Mesothelial cell of epicardium (in vitro differentiated cells): ENCODE data around the gene RHOB. TPM values are rescaled to one million over a fixed set of nuclear protein-coding genes. Genes with fewer than 3 reads are reported as not detected.

Experiments
- DNase-seq, 2 experiments: peaks; one replicate each; pipeline ENCODE4 v3.0.0; 2021; ENCODE audit warnings: low spot score in 2 of 2; ENCODE audit not compliant: unreplicated experiment in 2 of 2
- H3K27ac Mint-ChIP-seq: 2 replicates; pipeline ENCODE4 v1.8.0; 2021; ENCODE audit warnings: mixed read lengths
- H3K27me3 Mint-ChIP-seq: 2 replicates; pipeline ENCODE4 v1.8.0; 2021; ENCODE audit warnings: low read depth, mixed read lengths
- H3K36me3 Mint-ChIP-seq: 2 replicates; pipeline ENCODE4 v1.8.0; 2021; ENCODE audit warnings: mixed read lengths
- H3K4me1 Mint-ChIP-seq: 2 replicates; pipeline ENCODE4 v1.8.0; 2021; ENCODE audit warnings: mixed read lengths
- H3K4me3 Mint-ChIP-seq: 2 replicates; pipeline ENCODE4 v1.8.0; 2021; ENCODE audit warnings: mild to moderate bottlenecking, moderate library complexity, mixed read lengths
- H3K9me3 Mint-ChIP-seq: 2 replicates; pipeline ENCODE4 v1.8.0; 2021; ENCODE audit warnings: mixed read lengths
- CTCF ChIP-seq: fragments of 200-600 bp; sonication (generic); IDR thresholded peaks from one replicate; pipeline ENCODE4 v1.5.0; 2021; ENCODE audit warnings: antibody characterized with exemption; ENCODE audit not compliant: unreplicated experiment
- total RNA-seq: library from RNA; stranded (reverse); gene quantifications from 3 replicates; pipeline ENCODE4 v1.2.1, GENCODE V29; 2021

RHOB gene
- total RNA-seq, 1 donor from 2014 or later: 85.9 TPM

GRCh38 chr2:20431301-20431698 is 15.6 kb upstream of the RHOB start:
- H3K27me3 Mint-ChIP-seq: peaks cover 4% of the 10 kb centered on the region
- H3K36me3 Mint-ChIP-seq: no peaks in the 10 kb centered on the region
- no peak overlapping the region for H3K4me3 Mint-ChIP-seq
- H3K4me1 Mint-ChIP-seq: no peaks in the 10 kb centered on the region
- no peaks in the 10 kb centered on the region for H3K9me3 Mint-ChIP-seq
- no peak overlapping the region for H3K27ac Mint-ChIP-seq
- no peak for DNase-seq
- TF ChIP-seq CTCF: no peak

- no peak for DNase-seq
- Mint-ChIP-seq H3K4me1 (no peaks in the 10 kb centered on the region), H3K27me3 (peaks cover 4% of the 10 kb centered on the region), H3K4me3 (no peak overlapping the region), H3K27ac (no peak overlapping the region), H3K36me3 (no peaks in the 10 kb centered on the region), H3K9me3 (no peaks in the 10 kb centered on the region)
- no peak for TF ChIP-seq CTCF
Measured at GRCh38 chr2:20431772-20432171, 15.1 kb upstream of the RHOB start.

GRCh38 chr2:20432714-20433113 is 14.2 kb upstream of the RHOB start:
- Mint-ChIP-seq H3K27ac (no peak overlapping the region), H3K4me3 (no peak overlapping the region), H3K36me3 (no peaks in the 10 kb centered on the region), H3K27me3 (peaks cover 4% of the 10 kb centered on the region), H3K4me1 (no peaks in the 10 kb centered on the region), H3K9me3 (no peaks in the 10 kb centered on the region)
- DNase-seq: no peak
- TF ChIP-seq CTCF: no peak

GRCh38 chr2:20433249-20433648 is 13.6 kb upstream of the RHOB start:
- TF ChIP-seq CTCF: no peak
- no peak overlapping the region for H3K27ac Mint-ChIP-seq
- H3K4me1 Mint-ChIP-seq: no peaks in the 10 kb centered on the region
- H3K9me3 Mint-ChIP-seq: no peaks in the 10 kb centered on the region
- no peaks in the 10 kb centered on the region for H3K36me3 Mint-ChIP-seq
- no peak overlapping the region for H3K4me3 Mint-ChIP-seq
- DNase-seq: no peak
- H3K27me3 Mint-ChIP-seq: peaks cover 8% of the 10 kb centered on the region

- no peak for DNase-seq
- no peak overlapping the region for H3K4me3 Mint-ChIP-seq
- H3K27ac Mint-ChIP-seq: no peak overlapping the region
- no peaks in the 10 kb centered on the region for H3K4me1 Mint-ChIP-seq
- no peaks in the 10 kb centered on the region for H3K9me3 Mint-ChIP-seq
- no peak for TF ChIP-seq CTCF
- no peaks in the 10 kb centered on the region for H3K36me3 Mint-ChIP-seq
- H3K27me3 Mint-ChIP-seq: peaks cover 8% of the 10 kb centered on the region
Measured at GRCh38 chr2:20433946-20434553, 12.8 kb upstream of the RHOB start.
